Hepatocyte (in vitro differentiated cells): ENCODE measurements around the gene HEXD.
"Not testable (repeated sequence)": the region's sequence is repeated elsewhere in the genome, so short reads cannot be mapped to it uniquely, and the experiment has no call there.

ENCODE experiments used
- EZH2 ChIP-seq: fragments of 200-600 bp; sonication (generic); IDR thresholded peaks from 2 replicates; pipeline ENCODE4 v1.6.1; 2016; ENCODE audit warnings: antibody characterized with exemption, mild to moderate bottlenecking, borderline replicate concordance
- EZH2phosphoT487 ChIP-seq: fragments of 200-600 bp; sonication (generic); IDR thresholded peaks from one replicate; pipeline ENCODE4 v1.6.1; 2018; ENCODE audit warnings: antibody characterized with exemption, mild to moderate bottlenecking, low read depth, moderate library complexity; ENCODE audit not compliant: unreplicated experiment, severe bottlenecking
- TF ChIP-seq, protein P1 (sequence below): fragments of 200-600 bp; sonication (generic); IDR thresholded peaks from 2 replicates; pipeline ENCODE4 v1.5.1; 2016; ENCODE audit warnings: antibody characterized with exemption, mild to moderate bottlenecking; ENCODE audit not compliant: poor library complexity

DNA sequence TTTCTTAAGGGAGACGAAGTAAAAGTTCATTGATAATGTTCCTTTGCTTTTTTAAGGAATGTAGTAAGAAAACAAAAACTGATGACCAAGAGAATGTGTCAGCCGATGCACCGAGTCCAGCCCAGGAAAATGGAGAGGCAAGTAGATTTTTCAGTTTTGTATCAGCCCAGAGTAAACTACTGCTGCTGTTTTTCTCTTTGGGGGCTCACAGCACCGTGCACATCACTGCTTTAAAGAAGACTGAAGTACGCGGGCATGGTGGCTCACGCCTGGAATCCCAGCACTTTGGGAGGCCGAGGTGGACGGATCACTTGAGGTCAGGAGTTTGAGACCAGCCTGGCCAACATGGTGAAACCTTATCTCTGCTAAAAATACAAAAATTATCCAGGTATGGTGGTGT is 41.8 kb downstream of the HEXD start:
- TF ChIP-seq EZH2, EZH2phosphoT487: not testable (repeated sequence)
- TF ChIP-seq, protein P1, sequence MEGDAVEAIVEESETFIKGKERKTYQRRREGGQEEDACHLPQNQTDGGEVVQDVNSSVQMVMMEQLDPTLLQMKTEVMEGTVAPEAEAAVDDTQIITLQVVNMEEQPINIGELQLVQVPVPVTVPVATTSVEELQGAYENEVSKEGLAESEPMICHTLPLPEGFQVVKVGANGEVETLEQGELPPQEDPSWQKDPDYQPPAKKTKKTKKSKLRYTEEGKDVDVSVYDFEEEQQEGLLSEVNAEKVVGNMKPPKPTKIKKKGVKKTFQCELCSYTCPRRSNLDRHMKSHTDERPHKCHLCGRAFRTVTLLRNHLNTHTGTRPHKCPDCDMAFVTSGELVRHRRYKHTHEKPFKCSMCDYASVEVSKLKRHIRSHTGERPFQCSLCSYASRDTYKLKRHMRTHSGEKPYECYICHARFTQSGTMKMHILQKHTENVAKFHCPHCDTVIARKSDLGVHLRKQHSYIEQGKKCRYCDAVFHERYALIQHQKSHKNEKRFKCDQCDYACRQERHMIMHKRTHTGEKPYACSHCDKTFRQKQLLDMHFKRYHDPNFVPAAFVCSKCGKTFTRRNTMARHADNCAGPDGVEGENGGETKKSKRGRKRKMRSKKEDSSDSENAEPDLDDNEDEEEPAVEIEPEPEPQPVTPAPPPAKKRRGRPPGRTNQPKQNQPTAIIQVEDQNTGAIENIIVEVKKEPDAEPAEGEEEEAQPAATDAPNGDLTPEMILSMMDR, result not testable (repeated sequence)
